Brain microvascular endothelial cell (primary cell): ENCODE data around the gene UXS1.

Source experiments
- DNase-seq: peaks from one replicate; pipeline ENCODE4 v3.0.0-alpha.2; 2020
- H3K27ac ChIP-seq: fragments of 250-450 bp; sonication (Bioruptor Pico); 2 replicates; pipeline ENCODE4 v1.5.1; 2020; ENCODE audit warnings: mild to moderate bottlenecking, moderate library complexity
- H3K27me3 ChIP-seq: fragments of 250-450 bp; sonication (Bioruptor Pico); replicated peaks from 2 replicates; pipeline ENCODE4 v1.5.1; 2020; ENCODE audit warnings: mild to moderate bottlenecking
- H3K36me3 ChIP-seq: fragments of 250-450 bp; sonication (Bioruptor Pico); replicated peaks from 2 replicates; pipeline ENCODE4 v1.5.1; 2020; ENCODE audit warnings: mild to moderate bottlenecking
- H3K4me3 ChIP-seq: 2 replicates; pipeline ENCODE4 v1.5.1; 2011; ENCODE audit warnings: low read depth, mild to moderate bottlenecking, control low read depth, low read length, moderate library complexity
- CTCF ChIP-seq: IDR thresholded peaks from 2 replicates; pipeline ENCODE4 v1.5.1; 2011; ENCODE audit warnings: low read depth, mild to moderate bottlenecking, moderate library complexity, low read length, control low read depth, inconsistent platforms; ENCODE audit errors: missing control alignments
- in situ Hi-C: cut with HindIII; loops from 2 replicates; pipeline ENCODE4 v1.10.0; 2017; ENCODE audit warnings: low sequenced_read_pairs, low pct_ligation_motif_present

UXS1 gene

GRCh38 chr2:106130251-106130998, 63.7 kb downstream of the UXS1 start:
- H3K27me3 ChIP-seq = no peaks in the 10 kb centered on the region
- no peak overlapping the region for H3K27ac ChIP-seq
- DNase-seq = no peak
- no peak for TF ChIP-seq CTCF
- no peak overlapping the region for H3K4me3 ChIP-seq
- H3K36me3 ChIP-seq = no peaks in the 10 kb centered on the region
- in situ Hi-C loops = no loop called here

- H3K4me3 ChIP-seq = no peak overlapping the region
- DNase-seq = no peak
- no peak for TF ChIP-seq CTCF
- no peaks in the 10 kb centered on the region for H3K36me3 ChIP-seq
- in situ Hi-C loops = no loop called here
- no peaks in the 10 kb centered on the region for H3K27me3 ChIP-seq
- H3K27ac ChIP-seq = no peak overlapping the region
Observed at GRCh38 chr2:106129592-106129991, 64.5 kb downstream of the UXS1 start.

- no peak for TF ChIP-seq CTCF
- H3K36me3 ChIP-seq = no peaks in the 10 kb centered on the region
- in situ Hi-C loops = no loop called here
- DNase-seq = no peak
- no peak overlapping the region for H3K27ac ChIP-seq
- no peaks in the 10 kb centered on the region for H3K27me3 ChIP-seq
- H3K4me3 ChIP-seq = no peak overlapping the region
Observed at GRCh38 chr2:106129150-106129549, 65.0 kb downstream of the UXS1 start.

- Histone ChIP-seq H3K4me3 (no peak overlapping the region), H3K27me3 (no peaks in the 10 kb centered on the region), H3K27ac (no peak overlapping the region), H3K36me3 (no peaks in the 10 kb centered on the region)
- in situ Hi-C loops = no loop called here
- no peak for TF ChIP-seq CTCF
- no peak for DNase-seq
Observed at GRCh38 chr2:106127776-106128268, 66.3 kb downstream of the UXS1 start.

- H3K4me3 ChIP-seq = no peak overlapping the region
- no peak for TF ChIP-seq CTCF
- no peaks in the 10 kb centered on the region for H3K36me3 ChIP-seq
- no peak overlapping the region for H3K27ac ChIP-seq
- DNase-seq = no peak
- in situ Hi-C loops = no loop called here
- H3K27me3 ChIP-seq = no peaks in the 10 kb centered on the region
Observed at GRCh38 chr2:106127282-106127771, 66.8 kb downstream of the UXS1 start.
